Pons (tissue), 1 donor: ENCODE measurements around the gene ZFP36L2.
A peak's percentile ranks its signal among the peaks of the same experiment; 100 is the strongest.

Experiments used
- DNase-seq: peaks from one replicate; pipeline ENCODE4 v3.0.0-alpha.2; 2016; ENCODE audit warnings: low spot score

ZFP36L2 gene

GRCh38 chr2:43186321-43186678 lies 40.1 kb downstream of the ZFP36L2 start:
- no peak for DNase-seq

GRCh38 chr2:43185146-43185545 lies 41.3 kb downstream of the ZFP36L2 start:
- no peak for DNase-seq

GRCh38 chr2:43184339-43184895 lies 42.0 kb downstream of the ZFP36L2 start:
- DNase-seq = no peak

- no peak for DNase-seq
Observed at GRCh38 chr2:43183743-43184142, 42.7 kb downstream of the ZFP36L2 start.

- no peak for DNase-seq
Observed at GRCh38 chr2:43180897-43181296, 45.5 kb downstream of the ZFP36L2 start.

GRCh38 chr2:43179942-43180341 lies 46.5 kb downstream of the ZFP36L2 start:
- DNase-seq = no peak

- DNase-seq = no peak
Observed at GRCh38 chr2:43178602-43179542, 47.5 kb downstream of the ZFP36L2 start.

- no peak for DNase-seq
Observed at GRCh38 chr2:43178055-43178598, 48.3 kb downstream of the ZFP36L2 start.

GRCh38 chr2:43176449-43176848 lies 50.0 kb downstream of the ZFP36L2 start:
- DNase-seq = no peak

- DNase-seq = no peak
Observed at GRCh38 chr2:43175876-43176275, 50.5 kb downstream of the ZFP36L2 start.

GRCh38 chr2:43175020-43175441 lies 51.4 kb downstream of the ZFP36L2 start:
- DNase-seq = no peak

GRCh38 chr2:43174368-43174916 lies 52.0 kb downstream of the ZFP36L2 start:
- peak; percentile 77 for DNase-seq
